Eye (tissue), 1 donor: ENCODE results near the gene PCK1.

ENCODE experiments used
- DNase-seq: peaks from one replicate; pipeline ENCODE4 v3.0.0-alpha.2; 2015

PCK1 gene

DNA sequence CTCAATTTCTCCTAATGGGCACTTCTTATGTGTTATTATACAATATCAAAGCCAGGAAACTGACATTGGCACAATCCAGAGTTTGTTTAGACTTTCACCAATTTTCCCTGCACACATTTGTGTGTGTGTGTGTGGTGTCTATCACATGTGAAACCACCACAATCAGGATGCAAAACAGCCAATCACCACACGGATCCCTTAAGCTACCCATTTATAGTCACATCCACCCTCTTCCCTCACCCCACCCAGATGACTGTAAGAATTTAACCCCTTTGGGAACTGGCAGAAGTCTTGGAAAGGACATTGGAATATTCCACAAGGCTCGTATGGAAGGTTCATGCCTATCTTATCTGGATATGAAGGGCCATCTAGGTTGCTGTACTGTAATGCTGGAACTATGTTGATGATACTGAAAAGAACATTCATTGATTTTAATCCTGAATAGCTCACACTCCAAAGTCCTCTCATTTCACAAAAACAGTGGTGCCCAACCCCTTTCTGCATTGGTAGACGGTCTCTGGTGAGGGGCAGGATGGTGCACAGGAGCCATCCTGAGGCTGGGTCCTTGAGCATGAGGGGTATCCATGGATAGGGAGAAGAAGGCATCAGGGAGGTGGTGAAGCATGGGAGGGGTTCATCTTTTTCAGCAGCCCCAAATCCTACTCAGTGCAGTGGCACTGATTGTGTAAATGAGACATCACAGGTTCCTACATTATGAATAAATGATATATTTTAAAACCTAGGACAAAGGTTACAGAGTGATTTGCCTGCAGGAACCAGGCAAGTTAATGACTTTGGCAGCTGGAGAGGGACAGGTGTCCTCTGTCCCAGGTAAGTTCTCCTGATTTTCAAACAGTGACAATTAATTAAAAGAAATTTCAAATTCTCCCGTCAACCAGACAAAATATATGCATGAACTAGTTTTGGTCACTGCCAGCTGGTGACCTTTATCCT is 23.9 kb upstream of the PCK1 start:
- no peak for DNase-seq

GRCh38 chr20:57537822-57538221 is 23.1 kb upstream of the PCK1 start:
- DNase-seq = no peak

DNA sequence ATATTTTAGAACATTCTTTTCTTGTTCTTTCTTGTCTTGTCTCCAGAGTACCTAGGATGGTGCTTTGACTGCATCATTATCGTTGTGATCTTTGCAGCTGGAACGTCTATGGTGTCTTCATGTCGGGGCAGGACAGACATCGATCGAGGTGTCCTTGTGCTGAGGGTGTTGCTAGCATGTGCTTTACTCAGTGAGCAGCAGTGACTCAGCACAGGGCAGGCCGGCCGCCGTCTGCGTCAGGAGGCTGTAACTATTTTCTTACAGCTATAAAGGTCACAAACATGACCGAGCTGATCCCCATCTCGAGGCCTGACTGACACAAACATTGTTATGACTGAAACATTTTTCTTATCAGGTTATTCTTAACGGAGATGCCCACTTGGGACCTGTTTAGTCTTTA is 21.0 kb upstream of the PCK1 start:
- DNase-seq = no peak

GRCh38 chr20:57540890-57541580 is 19.9 kb upstream of the PCK1 start:
- DNase-seq = peak; percentile 55

- no peak for DNase-seq
These were observed 17.2 kb upstream of the PCK1 start for GRCh38 chr20:57543754-57544153.

DNA sequence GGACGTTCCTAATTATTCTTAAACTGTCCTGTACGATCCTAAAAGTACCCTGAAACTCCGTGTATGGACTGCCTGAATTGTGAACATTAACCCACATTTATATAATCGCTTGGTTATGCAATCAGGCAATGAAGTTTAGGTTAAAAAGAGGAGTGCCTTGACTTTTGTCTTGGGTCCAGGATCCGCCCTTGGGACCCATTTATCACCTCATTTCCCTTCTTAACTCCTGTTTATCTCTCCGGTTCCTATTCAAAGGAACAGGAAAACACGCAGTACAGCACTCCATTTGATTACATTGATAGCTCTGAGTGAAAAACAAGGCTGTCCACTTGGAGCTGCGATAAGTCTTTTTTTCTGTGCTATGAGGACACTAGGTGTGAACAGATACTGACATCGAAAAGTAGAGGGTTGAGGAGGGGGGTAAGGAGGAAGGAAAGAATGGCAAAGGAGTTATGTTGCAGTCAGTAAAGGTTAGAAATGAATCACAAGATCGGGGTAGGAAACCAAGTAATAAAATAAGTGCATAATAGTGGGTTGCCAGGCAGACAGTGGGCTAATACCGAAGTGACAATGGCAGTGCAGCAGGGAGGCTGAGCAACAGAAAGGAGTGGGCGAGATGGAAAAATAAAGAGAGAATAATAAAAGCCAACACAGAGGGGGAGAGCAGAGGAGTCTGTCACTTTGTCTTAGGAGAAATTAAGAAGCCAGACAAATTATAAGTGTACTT is 15.9 kb upstream of the PCK1 start:
- DNase-seq = no peak

- DNase-seq = no peak
These were observed 14.8 kb upstream of the PCK1 start for GRCh38 chr20:57545927-57546662.

GRCh38 chr20:57546956-57547649 is 13.8 kb upstream of the PCK1 start:
- DNase-seq = no peak

- DNase-seq = peak; percentile 7
These were observed 12.5 kb upstream of the PCK1 start for GRCh38 chr20:57548177-57549058.

GRCh38 chr20:57552471-57552870 is 8.4 kb upstream of the PCK1 start:
- no peak for DNase-seq

GRCh38 chr20:57553376-57554018 is 7.4 kb upstream of the PCK1 start:
- no peak for DNase-seq

DNA sequence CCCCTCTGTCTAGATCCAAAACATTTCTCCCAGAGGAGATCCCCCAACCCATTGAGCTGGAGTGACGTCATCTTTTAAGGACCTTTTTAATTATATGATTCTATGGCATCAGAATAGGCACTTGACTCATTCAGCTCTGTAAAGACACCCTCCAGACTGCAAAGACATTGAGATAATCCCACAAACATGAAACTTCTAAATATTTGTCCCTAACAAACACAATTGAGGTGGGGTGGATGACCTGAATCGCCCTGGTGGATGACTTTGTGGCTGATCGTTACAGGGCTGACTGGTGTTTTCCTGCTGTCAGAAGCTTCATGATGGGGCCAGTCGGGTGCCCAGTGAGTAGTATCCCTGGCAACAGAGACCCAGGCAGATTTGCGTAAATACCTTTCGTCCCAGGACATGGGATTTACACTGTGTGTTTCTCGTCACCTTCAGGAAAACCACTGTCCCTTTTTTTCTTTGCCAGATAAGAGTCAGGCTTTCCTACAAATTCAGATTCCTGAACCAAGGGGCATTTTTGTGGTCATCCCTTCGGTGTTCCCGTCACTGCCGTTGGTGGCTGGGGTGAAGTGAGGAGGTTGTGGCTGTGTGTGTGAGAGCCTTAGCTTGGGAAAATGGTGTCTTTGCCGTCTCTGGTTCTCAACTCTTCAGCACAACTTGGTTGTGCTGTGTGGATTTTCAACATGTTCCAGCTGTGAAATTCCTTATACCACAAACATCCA is 5.3 kb upstream of the PCK1 start:
- DNase-seq = no peak

GRCh38 chr20:57556980-57557274 is 4.0 kb upstream of the PCK1 start:
- no peak for DNase-seq

DNA sequence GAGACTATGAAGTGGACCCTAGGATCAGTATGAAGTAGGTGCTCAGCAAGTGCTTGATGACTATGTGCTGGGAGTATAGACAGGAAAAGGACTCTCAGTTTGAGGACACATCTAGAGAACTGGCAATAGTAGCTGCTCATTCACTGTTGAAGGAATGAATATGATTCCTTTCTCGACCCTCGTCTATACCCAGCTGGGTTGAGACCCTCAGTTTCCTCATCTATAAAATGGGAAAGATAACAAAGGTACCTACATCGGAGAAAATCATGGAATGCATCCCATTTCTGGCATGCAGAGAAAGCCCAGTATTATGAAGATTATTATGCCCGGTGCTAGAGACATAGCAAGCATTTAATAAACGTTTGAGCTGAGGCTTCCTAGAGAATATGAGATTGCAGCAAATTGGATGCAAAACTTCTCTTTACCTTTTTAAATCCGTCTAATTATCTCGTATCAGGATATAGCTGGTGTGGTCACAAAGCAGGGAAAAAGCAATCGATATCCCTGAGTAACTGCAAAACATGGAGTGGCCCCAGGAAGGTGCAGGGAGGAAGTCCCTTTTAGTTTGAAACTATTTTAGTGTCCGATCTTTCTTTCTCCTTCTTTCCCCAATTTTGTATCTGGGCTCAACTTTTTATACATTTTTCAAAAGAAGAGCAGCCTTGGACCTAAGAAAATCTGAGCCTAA is 2.8 kb upstream of the PCK1 start:
- no peak for DNase-seq

- DNase-seq = no peak
These were observed 2.2 kb upstream of the PCK1 start for GRCh38 chr20:57558614-57559288.

GRCh38 chr20:57559289-57559634 is 1.6 kb upstream of the PCK1 start:
- no peak for DNase-seq

GRCh38 chr20:57559658-57560553 is 1.0 kb upstream of the PCK1 start:
- no peak for DNase-seq
